ENCODE data around the gene WDR77.

WDR77 gene

DNA sequence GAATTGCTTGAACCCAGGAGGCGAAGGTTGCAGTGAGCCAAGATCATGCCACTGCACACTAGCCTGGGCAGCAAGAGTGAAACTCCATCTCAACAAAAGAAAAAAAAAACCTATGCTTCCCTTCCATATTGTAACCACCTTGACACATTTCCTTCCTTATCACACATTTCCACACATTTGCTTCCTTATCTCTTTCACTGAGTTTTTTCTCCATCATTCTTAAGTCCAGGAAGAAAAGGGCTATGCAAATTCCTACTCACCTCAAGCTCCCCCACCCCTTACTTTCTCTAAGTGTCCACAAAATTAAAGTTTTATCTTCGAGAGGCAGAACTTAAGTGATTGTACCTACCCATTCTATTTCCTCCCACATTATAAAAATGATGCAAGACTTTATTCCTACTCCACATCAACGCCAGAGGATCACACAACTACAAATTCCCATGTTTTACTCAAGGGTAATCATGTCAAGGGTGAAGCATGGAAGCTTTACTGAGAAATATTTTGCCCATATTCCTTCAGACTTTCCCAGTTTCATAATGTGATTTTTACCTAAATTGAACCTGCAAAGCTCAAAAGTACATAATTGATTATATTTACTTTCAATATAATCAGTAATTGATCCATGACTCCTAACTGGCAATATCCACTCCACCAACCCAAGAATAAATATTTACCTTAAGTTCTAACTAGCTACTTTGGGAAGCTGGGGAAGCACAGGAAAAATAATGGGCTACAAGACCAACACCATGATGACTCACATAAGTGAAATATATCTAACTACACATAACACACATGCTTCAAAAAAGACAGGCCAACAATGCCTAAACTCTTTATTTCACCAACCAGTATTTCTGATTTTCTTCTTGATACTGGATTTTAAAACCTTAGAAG is 9.3 kb downstream of the WDR77 start:
- no peak overlapping the region for H3K4me3 ChIP-seq (ENCODE audit: low read length)
- no peak for DNase-seq (ENCODE audit: low read depth)
- no peak for TF ChIP-seq CTCF (conservative IDR thresholded peaks at IDR 0.05; ENCODE audit: low read length)

- peak; percentile 24 for DNase-seq (ENCODE audit: low read depth)
- no peak overlapping the region for H3K4me3 ChIP-seq (ENCODE audit: low read length)
- no peak for TF ChIP-seq CTCF (conservative IDR thresholded peaks at IDR 0.05; ENCODE audit: low read length)
These were observed 12.3 kb downstream of the WDR77 start for GRCh38 chr1:111436726-111437125.

DNA sequence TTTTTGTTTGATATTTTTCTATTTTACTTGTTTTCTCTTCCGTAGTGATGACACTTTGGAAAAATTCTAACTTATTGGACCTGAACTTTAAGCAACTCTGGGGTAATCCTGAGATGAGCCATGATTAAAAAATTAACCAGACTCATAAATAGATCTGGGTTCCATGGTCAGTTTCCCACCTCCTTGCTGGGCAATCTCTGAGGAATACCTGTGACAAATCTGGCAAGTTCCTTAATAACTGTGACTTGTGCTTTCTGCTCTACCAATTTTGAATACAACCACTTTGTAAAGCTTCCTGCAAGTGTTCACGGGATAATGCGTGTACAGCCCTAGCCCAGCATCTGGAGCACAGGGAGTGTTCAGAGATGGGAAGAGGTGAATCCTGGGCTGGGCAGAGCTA is 24.8 kb downstream of the WDR77 start:
- TF ChIP-seq CTCF (conservative IDR thresholded peaks at IDR 0.05; ENCODE audit: low read length), result no peak
- no peak for DNase-seq (ENCODE audit: low read depth)
- H3K4me3 ChIP-seq (ENCODE audit: low read length), result no peak overlapping the region

DNA sequence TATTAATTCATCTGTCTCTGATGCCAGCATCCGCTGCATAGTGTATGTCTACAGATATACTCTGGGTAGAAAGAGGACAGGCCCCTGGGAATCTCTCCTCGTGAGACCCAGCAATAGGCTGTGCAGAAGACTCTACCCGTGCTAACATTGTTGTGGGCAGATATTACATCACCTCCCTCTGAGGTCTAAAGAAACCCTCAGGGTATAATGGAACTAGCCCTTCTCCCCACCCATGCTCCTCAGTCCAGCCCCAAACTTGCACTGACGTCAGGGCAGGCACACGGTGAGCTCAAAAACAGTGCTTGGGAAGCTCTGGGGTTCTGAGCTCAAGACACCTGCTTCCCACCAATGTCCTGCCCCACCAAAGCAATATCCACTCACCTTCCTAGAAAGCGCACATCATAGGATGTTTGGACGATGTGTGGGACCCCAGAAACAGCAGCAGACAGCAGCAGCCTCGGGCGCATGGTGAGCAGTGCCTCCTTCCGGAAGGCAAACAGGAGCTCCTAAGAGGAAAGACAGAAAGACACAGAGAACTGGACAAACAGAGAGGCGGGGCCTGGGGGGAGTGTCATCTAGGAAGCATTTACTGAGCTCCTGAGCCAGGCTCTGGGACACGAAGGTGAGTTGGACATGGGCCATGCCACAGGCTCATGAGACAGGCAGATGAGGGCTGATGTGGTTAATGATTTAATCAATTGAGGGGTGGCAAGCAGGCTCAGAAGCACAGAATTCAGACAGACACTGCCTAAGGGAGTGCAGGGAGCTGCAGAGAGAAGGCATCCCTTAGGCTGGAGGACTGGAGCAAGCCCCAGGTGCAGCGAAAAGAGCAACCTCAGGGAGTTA is 26.3 kb downstream of the WDR77 start:
- no peak for TF ChIP-seq CTCF (conservative IDR thresholded peaks at IDR 0.05; ENCODE audit: low read length)
- DNase-seq (ENCODE audit: low read depth), result peak; percentile 5

DNA sequence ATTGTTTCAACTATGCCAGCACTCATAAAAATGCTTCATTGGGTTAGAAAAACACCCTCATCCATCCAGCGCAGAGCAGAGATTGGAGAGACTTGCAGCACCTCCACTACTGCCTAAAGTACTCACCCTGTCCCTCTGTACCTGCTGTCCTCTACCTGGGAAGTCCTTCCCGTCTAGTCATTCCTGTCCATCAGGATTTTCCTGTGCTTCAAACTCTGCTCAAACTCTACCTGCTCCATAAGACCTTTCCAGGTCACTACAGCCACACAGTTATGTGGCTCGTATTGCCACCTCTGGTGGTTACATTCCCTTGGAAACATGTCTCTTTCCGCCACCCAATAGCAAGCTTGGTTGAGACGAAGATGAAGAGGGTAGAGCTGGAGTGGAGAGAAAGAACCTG is 28.7 kb downstream of the WDR77 start:
- H3K4me3 ChIP-seq (ENCODE audit: low read length), result no peak overlapping the region
- DNase-seq (ENCODE audit: low read depth), result no peak
- TF ChIP-seq CTCF (conservative IDR thresholded peaks at IDR 0.05; ENCODE audit: low read length), result no peak

More for the DNA sequence above, 26.3 kb downstream of the WDR77 start:
- no peak overlapping the region for H3K4me3 ChIP-seq (ENCODE audit: low read length)

DNA sequence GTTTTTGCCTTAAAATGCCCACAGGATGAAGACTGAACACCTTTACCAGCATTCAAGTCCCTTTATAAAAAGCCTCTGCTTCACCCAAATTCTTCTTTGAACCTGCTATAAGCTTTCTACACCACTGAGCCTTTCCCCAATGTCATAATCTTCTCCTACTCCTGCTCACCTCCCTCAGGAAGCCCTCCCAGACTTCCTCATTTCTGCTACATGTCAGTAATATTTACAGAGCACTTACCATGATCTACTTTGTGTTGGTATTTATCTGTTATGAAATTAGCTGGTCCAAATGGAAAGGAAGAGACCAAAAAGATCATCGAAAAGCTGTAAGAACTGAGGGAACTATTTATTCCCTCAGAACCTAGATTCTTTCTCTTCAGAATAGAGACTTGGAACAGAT is 30.0 kb downstream of the WDR77 start:
- no peak overlapping the region for H3K4me3 ChIP-seq (ENCODE audit: low read length)
- DNase-seq (ENCODE audit: low read depth), result no peak
- TF ChIP-seq CTCF (conservative IDR thresholded peaks at IDR 0.05; ENCODE audit: low read length), result no peak

Data from AG10803 (cell line).